HG03457 (cell line): Measurements from ENCODE around the gene OSBPL1A.

Experiments
- ATAC-seq: cut with Tn5 transposase; IDR thresholded peaks from one replicate; pipeline ENCODE4 v1.9.1; 2021; ENCODE audit warnings: moderate number of reproducible peaks; ENCODE audit not compliant: unreplicated experiment

The OSBPL1A gene

DNA sequence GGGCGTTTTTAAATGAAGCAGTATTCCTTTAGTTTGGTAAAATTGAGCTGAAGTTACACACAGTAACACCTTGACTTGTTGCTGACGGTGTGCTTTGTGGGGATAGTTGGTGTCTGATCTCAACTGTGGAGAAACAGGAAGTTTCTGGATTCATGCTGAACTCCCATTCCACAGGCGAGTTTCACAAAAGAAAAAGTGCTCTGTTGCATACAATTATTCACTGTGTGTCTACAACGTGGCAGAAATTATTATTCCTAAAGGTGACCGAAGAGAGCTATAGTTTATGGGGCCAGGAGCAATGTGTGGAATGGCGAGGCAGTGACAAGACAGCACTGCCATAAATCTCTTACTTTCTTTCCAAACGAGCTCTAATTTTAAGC, 259.2 kb downstream of the OSBPL1A start:
- no peak for ATAC-seq

DNA sequence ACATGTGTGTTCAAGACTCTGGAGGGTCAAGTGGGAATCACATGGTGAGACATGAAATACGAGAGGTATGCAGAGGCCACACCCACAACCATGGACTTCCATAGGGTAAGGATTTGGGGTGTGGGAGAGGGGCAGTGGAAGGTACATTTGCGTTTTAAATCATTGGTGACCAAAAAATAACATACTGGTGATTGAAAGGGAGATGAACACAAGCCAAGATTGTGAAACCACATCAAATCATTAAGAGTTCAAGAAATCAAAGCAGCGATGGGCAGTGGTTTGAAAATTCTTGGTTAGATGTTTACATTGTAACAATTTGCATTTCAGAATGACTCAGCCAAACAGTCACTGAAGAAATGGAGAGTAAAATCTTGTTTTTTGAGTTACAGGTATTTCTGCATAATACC, 260.7 kb downstream of the OSBPL1A start:
- ATAC-seq: no peak

GRCh38 chr18:24130494-24130893, 267.1 kb downstream of the OSBPL1A start:
- no peak for ATAC-seq

GRCh38 chr18:24128700-24129099, 268.9 kb downstream of the OSBPL1A start:
- ATAC-seq: no peak

DNA sequence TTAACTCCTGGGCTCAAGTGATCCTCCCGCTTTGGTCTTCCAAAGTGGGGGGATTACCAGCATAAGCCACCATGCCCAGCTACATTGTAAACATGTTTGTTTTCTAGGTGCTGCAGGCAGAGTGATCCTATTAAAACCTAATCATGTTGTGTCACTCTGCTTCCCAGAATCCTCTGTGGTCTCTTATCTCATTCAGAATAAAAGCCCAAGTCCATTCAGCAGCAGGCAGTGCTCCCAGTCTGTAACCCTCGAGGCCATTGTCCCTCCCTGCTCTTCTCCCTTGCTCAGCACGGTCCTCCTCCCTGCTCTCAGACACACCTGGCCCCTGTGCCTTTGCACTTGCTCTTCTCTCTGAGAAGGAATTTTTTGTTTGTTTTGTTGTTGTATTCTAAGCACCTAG, 269.9 kb downstream of the OSBPL1A start:
- ATAC-seq: no peak

DNA sequence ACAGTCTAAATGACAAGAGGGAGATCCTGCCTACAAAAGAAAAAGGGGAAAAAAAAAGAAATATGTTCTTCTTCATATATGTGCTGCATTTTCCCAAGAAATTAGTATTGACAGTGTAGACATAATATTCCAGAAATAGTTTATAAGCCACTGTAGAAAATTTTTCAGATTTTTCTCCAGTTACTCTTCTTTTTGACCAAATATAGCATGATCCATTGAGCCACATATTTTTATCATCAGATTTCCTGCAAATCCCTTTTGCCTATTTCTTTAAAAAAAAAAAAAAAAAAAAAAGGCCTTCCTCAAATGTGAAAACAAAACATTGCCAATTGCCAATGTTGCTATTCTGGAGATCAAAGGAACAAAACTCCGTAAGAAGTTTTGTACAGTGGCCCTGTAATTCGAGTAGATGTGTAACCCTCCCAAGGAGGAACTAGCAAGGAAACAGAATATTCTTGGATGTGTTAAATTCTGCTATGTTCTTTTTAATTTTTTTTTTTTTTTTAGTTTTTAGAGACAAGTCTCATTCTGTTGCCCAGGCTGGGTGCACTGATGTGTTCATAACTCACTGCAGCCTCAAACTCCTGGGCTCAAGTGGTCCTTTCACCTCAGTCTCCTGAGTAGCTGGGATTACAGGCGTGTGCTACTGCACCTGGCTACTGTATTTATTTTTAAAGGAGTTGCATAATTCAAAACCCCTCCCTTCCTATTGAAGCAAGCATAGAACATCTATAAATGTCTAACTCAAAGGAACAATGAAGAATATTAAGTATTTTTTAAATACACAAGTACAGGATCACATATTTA, 271.3 kb downstream of the OSBPL1A start:
- no peak for ATAC-seq

GRCh38 chr18:24121625-24122024, 276.0 kb downstream of the OSBPL1A start:
- ATAC-seq: no peak

DNA sequence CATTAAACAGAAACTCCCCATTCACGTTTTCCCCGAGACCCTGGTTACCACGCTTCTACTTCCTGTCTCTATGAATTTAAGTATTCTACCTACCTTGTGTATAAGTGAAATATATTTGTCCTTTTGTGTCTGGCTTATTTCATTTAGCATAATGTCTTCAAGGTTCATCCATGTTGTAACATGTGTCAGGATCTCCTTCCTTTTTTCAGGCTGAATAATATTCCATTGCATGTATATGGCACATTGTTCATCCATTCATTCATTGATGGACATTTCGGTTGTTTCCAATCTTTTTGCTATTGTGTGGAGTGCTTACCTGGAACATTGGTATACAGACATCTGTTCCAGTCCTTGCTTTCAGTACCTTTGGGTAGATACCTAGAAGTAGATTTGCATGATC, 276.9 kb downstream of the OSBPL1A start:
- ATAC-seq: no peak

- ATAC-seq: no peak
These were observed 278.7 kb downstream of the OSBPL1A start for GRCh38 chr18:24118750-24119577.

GRCh38 chr18:24115628-24116027, 282.0 kb downstream of the OSBPL1A start:
- ATAC-seq: no peak

GRCh38 chr18:24114924-24115549, 282.6 kb downstream of the OSBPL1A start:
- ATAC-seq: no peak

- ATAC-seq: no peak
These were observed 284.6 kb downstream of the OSBPL1A start for GRCh38 chr18:24112874-24113615.

DNA sequence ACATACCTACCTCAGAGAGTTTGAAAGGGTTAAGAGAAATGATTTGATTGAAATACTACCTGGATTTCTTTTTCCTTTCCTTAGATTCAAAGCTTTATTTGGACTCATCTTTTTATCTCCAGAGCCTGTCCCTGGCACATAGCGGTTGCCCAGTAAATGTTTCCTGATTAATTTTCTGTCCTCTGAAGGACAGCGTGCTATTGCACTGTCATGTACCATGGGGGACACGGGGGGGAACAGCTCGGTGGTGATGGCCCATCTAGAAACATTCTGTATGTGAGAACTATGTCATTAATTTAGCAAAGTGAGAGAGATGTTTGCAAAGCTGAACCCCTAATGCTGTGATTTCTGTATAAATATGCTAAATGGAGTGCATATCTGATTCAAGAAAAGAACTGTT, 285.2 kb downstream of the OSBPL1A start:
- no peak for ATAC-seq
